DOHH2 (cell line): ENCODE results near the gene DNAJC21.

Experiments
- EZH2phosphoT487 ChIP-seq: fragments of 200-600 bp; sonication (generic); IDR thresholded peaks from 2 replicates; pipeline ENCODE4 v1.6.1; 2017; ENCODE audit warnings: borderline replicate concordance, mild to moderate bottlenecking, antibody characterized with exemption, low read length, moderate library complexity, mixed read lengths
- TF ChIP-seq, protein P1 (sequence below): fragments of 200-600 bp; sonication (generic); IDR thresholded peaks from one replicate; pipeline ENCODE4 v1.5.1; 2014; ENCODE audit warnings: antibody characterized with exemption, mild to moderate bottlenecking, low read depth, low read length; ENCODE audit not compliant: poor library complexity, severe bottlenecking

DNA sequence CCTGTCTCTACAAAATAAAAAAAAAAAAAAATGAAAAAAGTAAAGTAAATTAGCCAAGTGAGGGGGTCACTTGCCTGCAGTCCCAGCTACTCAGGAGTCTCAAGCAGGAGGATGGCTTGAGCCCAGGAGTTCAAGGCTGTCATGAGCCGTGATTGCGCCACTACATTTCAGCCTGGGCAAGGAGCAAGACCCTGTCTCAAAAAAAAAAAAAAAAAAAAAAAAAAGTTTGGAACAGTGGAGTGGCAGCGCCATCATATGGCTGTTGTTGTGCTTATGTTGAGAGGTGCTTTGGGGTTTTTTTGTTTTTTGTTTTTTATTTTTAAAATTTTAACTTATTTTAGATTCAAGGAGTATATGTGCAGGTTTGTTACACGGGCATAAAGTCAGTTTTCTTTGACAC, 10.3 kb upstream of the DNAJC21 start:
- TF ChIP-seq, protein P1, sequence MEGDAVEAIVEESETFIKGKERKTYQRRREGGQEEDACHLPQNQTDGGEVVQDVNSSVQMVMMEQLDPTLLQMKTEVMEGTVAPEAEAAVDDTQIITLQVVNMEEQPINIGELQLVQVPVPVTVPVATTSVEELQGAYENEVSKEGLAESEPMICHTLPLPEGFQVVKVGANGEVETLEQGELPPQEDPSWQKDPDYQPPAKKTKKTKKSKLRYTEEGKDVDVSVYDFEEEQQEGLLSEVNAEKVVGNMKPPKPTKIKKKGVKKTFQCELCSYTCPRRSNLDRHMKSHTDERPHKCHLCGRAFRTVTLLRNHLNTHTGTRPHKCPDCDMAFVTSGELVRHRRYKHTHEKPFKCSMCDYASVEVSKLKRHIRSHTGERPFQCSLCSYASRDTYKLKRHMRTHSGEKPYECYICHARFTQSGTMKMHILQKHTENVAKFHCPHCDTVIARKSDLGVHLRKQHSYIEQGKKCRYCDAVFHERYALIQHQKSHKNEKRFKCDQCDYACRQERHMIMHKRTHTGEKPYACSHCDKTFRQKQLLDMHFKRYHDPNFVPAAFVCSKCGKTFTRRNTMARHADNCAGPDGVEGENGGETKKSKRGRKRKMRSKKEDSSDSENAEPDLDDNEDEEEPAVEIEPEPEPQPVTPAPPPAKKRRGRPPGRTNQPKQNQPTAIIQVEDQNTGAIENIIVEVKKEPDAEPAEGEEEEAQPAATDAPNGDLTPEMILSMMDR: no peak
- TF ChIP-seq EZH2phosphoT487: no peak
